HG03442 (cell line): Measurements from ENCODE around the gene CCDC112.

Source experiments
- ATAC-seq: cut with Tn5 transposase; IDR thresholded peaks from one replicate; pipeline ENCODE4 v1.9.1; 2021; ENCODE audit warnings: mild to moderate bottlenecking, moderate library complexity; ENCODE audit not compliant: unreplicated experiment

Gene CCDC112

GRCh38 chr5:115317736-115318135 lies 21.3 kb upstream of the CCDC112 start:
- ATAC-seq = no peak

- no peak for ATAC-seq
Observed at GRCh38 chr5:115317320-115317719, 20.9 kb upstream of the CCDC112 start.

GRCh38 chr5:115313632-115314031 lies 17.2 kb upstream of the CCDC112 start:
- no peak for ATAC-seq

GRCh38 chr5:115313052-115313451 lies 16.6 kb upstream of the CCDC112 start:
- no peak for ATAC-seq

GRCh38 chr5:115309751-115310370 lies 13.4 kb upstream of the CCDC112 start:
- no peak for ATAC-seq

GRCh38 chr5:115308815-115309214 lies 12.4 kb upstream of the CCDC112 start:
- ATAC-seq = no peak

- ATAC-seq = no peak
Observed at GRCh38 chr5:115306011-115306536, 9.6 kb upstream of the CCDC112 start.

- no peak for ATAC-seq
Observed at GRCh38 chr5:115304496-115304895, 8.0 kb upstream of the CCDC112 start.

- no peak for ATAC-seq
Observed at GRCh38 chr5:115298811-115299210, 2.4 kb upstream of the CCDC112 start.

GRCh38 chr5:115297031-115297430 lies 577 bp upstream of the CCDC112 start:
- ATAC-seq = no peak

GRCh38 chr5:115295777-115296123 lies 704 bp downstream of the CCDC112 start:
- no peak for ATAC-seq

- ATAC-seq = no peak
Observed at GRCh38 chr5:115291397-115291796, 5.1 kb downstream of the CCDC112 start.

- ATAC-seq = no peak
Observed at GRCh38 chr5:115289104-115289503, 7.3 kb downstream of the CCDC112 start.

GRCh38 chr5:115284021-115284420 lies 12.4 kb downstream of the CCDC112 start:
- no peak for ATAC-seq

GRCh38 chr5:115282131-115282530 lies 14.3 kb downstream of the CCDC112 start:
- no peak for ATAC-seq

GRCh38 chr5:115274584-115274983 lies 21.9 kb downstream of the CCDC112 start:
- no peak for ATAC-seq

- ATAC-seq = no peak
Observed at GRCh38 chr5:115272297-115272958, 24.0 kb downstream of the CCDC112 start.

- no peak for ATAC-seq
Observed at GRCh38 chr5:115271295-115272050, 25.0 kb downstream of the CCDC112 start.

- no peak for ATAC-seq
Observed at GRCh38 chr5:115267617-115268016, 28.8 kb downstream of the CCDC112 start.

GRCh38 chr5:115265220-115265619 lies 31.2 kb downstream of the CCDC112 start:
- no peak for ATAC-seq

GRCh38 chr5:115264786-115265185 lies 31.7 kb downstream of the CCDC112 start:
- no peak for ATAC-seq

- no peak for ATAC-seq
Observed at GRCh38 chr5:115263078-115263380, 33.4 kb downstream of the CCDC112 start.
